Activated naive CD8-positive, alpha-beta T cell (primary cell): Measurements from ENCODE around the gene ANKRD34C.
A peak's percentile ranks its signal among the peaks of the same experiment; 100 is the strongest.
"Not testable (repeated sequence)": the region's sequence is repeated elsewhere in the genome, so short reads cannot be mapped to it uniquely, and the experiment has no call there.

ENCODE experiments used
- H3K27ac Mint-ChIP-seq: one replicate; pipeline ENCODE4 v1.8.0; 2021; ENCODE audit warnings: mixed read lengths
- H3K27me3 Mint-ChIP-seq: one replicate; pipeline ENCODE4 v1.8.0; 2021; ENCODE audit warnings: mixed read lengths
- H3K36me3 Mint-ChIP-seq: one replicate; pipeline ENCODE4 v1.8.0; 2021; ENCODE audit warnings: mixed read lengths
- H3K4me1 Mint-ChIP-seq: one replicate; pipeline ENCODE4 v1.8.0; 2021; ENCODE audit warnings: low read depth, mixed read lengths
- H3K4me3 Mint-ChIP-seq: one replicate; pipeline ENCODE4 v1.8.0; 2021; ENCODE audit warnings: mild to moderate bottlenecking, mixed read lengths
- H3K9me3 Mint-ChIP-seq: one replicate; pipeline ENCODE4 v1.8.0; 2021; ENCODE audit warnings: low read depth, mixed read lengths

Gene ANKRD34C

GRCh38 chr15:79296583-79296982, 14.1 kb downstream of the ANKRD34C start:
- Mint-ChIP-seq H3K9me3 (no peaks in the 10 kb centered on the region), H3K27ac (no peak overlapping the region), H3K4me1 (peaks cover 1% of the 10 kb centered on the region), H3K4me3 (no peak overlapping the region), H3K27me3 (peaks cover 5% of the 10 kb centered on the region), H3K36me3 (no peaks in the 10 kb centered on the region)

DNA sequence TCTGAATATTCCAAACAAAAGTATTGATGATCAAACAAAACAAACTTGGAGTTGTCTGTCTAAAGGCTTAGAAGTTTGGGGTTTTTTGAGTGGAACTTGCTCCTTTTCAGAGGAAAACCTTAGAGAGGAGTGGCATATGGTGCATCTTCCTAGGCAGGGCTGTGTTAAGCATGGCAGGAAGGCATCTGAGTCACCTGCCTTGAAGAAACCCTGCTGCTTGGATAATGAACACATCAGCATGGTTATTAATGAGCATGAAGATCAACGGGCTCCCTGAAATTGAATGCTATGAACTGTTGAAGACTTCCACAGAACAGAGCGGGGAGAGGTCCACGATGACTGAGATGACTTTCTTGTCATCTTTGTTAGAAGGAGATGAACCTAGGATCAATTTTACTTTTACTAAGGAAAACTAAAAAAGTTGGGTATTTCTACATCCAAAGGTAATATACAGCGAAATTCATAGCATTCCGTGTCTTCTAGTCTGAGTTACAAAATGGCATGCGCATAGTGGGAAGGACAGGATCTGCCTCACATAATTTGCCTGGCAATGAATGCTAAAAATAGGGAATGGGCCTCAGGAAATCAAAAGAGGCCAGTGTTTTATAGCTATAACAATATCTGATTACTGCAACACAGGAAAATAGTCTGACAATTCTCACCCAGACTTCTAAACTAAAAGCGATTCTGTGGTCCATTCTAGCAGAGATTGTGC, 16.8 kb downstream of the ANKRD34C start:
- no peaks in the 10 kb centered on the region for H3K36me3 Mint-ChIP-seq
- peaks cover 12% of the 10 kb centered on the region for H3K27me3 Mint-ChIP-seq
- no peaks in the 10 kb centered on the region for H3K9me3 Mint-ChIP-seq
- H3K4me3 Mint-ChIP-seq = no peak overlapping the region
- no peak overlapping the region for H3K27ac Mint-ChIP-seq
- no peaks in the 10 kb centered on the region for H3K4me1 Mint-ChIP-seq

GRCh38 chr15:79299841-79300235, 17.3 kb downstream of the ANKRD34C start:
- Mint-ChIP-seq H3K36me3 (no peaks in the 10 kb centered on the region), H3K9me3 (no peaks in the 10 kb centered on the region), H3K4me3 (no peak overlapping the region), H3K4me1 (no peaks in the 10 kb centered on the region), H3K27ac (no peak overlapping the region), H3K27me3 (peaks cover 18% of the 10 kb centered on the region)

- Mint-ChIP-seq H3K36me3 (peaks cover 2% of the 10 kb centered on the region), H3K27ac (no peak overlapping the region), H3K4me3 (no peak overlapping the region), H3K27me3 (peaks cover 19% of the 10 kb centered on the region), H3K9me3 (no peaks in the 10 kb centered on the region), H3K4me1 (peaks cover 22% of the 10 kb centered on the region)
These were observed 24.7 kb downstream of the ANKRD34C start for GRCh38 chr15:79307251-79307650.

DNA sequence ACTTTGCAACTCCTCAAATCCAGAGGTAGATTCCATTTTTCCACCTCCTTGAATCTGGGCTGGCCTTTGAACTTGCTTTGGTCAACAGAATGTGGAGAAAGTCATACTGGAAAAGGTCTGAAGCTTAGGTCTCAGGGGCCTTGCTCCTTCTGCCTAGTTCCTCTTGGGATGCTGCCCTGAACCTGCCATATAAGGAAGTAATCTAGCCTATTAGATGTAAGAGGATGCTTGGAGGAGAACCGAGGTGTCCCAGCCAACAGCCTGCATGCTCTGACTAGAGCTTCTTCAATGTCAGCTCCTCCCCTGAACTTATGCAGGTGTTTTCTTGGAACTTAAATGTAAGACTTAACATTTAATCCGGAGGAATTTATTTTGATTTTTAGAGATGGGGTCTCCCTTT, 26.4 kb downstream of the ANKRD34C start:
- no peak overlapping the region for H3K4me3 Mint-ChIP-seq
- H3K27me3 Mint-ChIP-seq = peaks cover 15% of the 10 kb centered on the region
- H3K27ac Mint-ChIP-seq = no peak overlapping the region

DNA sequence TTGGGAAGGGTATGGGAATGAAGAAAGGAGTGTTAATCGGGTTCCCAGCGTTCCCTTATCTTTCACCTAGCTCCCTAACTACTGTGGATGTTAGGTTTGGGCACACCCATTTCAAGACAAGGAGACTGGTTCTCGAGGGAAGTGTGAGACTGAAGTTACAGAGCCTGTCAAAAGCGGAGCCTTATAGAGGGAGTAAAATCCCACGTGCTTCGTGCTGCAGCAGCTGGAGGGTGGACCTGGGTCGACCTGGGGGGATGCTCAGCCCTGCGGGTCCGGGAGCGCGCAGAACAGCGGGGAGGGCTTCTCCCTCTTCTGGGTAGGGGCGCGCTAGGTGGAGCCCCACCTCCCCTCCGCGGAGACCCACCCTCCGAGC, 28.1 kb downstream of the ANKRD34C start:
- Mint-ChIP-seq H3K4me1 (peaks cover 47% of the 10 kb centered on the region), H3K27me3 (peaks cover 5% of the 10 kb centered on the region), H3K4me3 (peak overlapping the region; percentile 87), H3K9me3 (no peaks in the 10 kb centered on the region), H3K36me3 (peaks cover 22% of the 10 kb centered on the region), H3K27ac (no peak overlapping the region)

More for the DNA sequence above, 26.4 kb downstream of the ANKRD34C start:
- H3K4me1 Mint-ChIP-seq = peaks cover 37% of the 10 kb centered on the region
- H3K36me3 Mint-ChIP-seq = peaks cover 10% of the 10 kb centered on the region
- H3K9me3 Mint-ChIP-seq = no peaks in the 10 kb centered on the region

DNA sequence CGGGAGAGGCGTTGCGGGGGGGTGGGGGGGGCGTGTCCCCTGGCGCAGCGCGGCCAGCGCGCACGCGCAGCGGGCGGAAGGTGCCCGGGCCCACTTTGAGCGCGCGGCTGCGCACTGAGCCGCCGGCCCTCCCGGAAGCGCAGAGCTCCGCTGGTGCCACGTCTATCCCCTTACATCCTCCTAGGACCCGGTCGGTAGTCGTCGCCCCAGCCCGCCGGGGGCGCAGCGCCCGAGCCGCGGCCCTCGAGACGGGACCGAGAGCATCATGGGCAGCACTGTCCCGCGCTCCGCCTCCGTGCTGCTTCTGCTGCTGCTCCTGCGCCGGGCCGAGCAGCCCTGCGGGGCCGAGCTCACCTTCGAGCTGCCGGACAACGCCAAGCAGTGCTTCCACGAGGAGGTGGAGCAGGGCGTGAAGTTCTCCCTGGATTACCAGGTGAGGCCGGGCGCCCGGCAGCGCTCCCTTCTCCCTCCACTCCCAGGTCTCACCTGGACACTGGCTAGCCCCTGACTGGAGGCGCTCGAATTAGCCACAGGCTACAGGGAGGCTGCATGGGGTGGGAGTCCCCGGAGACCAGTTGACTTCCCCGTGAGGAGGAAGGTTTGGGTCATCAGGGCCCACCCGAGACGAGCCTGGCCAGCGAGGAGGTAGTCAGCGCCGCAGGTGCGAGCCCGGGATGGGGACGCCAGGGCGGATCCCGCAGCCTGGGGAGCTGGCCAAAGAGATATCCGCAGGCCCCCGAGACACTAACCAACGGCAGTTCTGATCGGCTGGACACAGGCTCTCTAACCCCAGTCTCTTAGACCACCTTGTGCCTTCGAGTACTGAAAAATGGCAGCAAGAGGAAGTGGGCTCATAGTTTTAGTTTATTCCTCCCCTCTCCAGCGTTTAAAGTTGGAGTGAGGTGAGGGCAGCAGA, 28.7 kb downstream of the ANKRD34C start, which contains the start of gene TMED3:
TMED3 (plus strand) TSS at position 128 of the 916 bp plus-strand sequence; CDS start at position 266, 138 bp downstream.
- Mint-ChIP-seq H3K27ac (peak within 1 kb of the TSS; percentile 41), H3K4me1 (peaks cover 48% of the 10 kb centered on the region), H3K9me3 (no peaks in the 10 kb centered on the region), H3K36me3 (peaks cover 22% of the 10 kb centered on the region), H3K4me3 (peak within 1 kb of the TSS; percentile 93), H3K27me3 (peaks cover 2% of the 10 kb centered on the region)

GRCh38 chr15:79311901-79312553, 29.5 kb downstream of the ANKRD34C start:
- peaks cover 2% of the 10 kb centered on the region for H3K27me3 Mint-ChIP-seq
- H3K27ac Mint-ChIP-seq = peak overlapping the region; percentile 41
- H3K36me3 Mint-ChIP-seq = peaks cover 27% of the 10 kb centered on the region
- peaks cover 55% of the 10 kb centered on the region for H3K4me1 Mint-ChIP-seq
- peak overlapping the region; percentile 93 for H3K4me3 Mint-ChIP-seq
- H3K9me3 Mint-ChIP-seq = no peaks in the 10 kb centered on the region

DNA sequence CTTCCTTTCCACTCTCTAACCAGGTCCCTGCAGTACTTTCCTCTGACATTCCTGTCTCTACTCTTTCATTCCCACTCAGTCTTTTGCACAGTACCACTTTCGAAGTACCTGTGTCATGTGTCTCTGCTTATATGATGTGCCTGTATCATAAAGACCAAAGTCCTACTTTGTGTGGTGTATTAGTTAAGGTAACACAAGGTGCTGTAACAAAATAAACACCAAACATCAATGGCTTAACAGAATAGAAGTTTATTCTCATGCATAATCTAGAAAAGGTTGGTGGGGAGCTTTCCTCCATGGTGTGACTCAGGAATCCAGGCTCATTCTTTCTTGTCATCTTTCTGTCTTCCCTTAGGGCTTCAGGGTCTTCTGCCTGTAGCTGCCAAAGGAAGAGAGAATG, 31.7 kb downstream of the ANKRD34C start:
- H3K9me3 Mint-ChIP-seq = no peaks in the 10 kb centered on the region
- peaks cover 45% of the 10 kb centered on the region for H3K36me3 Mint-ChIP-seq
- peaks cover 68% of the 10 kb centered on the region for H3K4me1 Mint-ChIP-seq
- H3K27ac Mint-ChIP-seq = no peak overlapping the region
- peak overlapping the region; percentile 53 for H3K4me3 Mint-ChIP-seq
- H3K27me3 Mint-ChIP-seq = no peaks in the 10 kb centered on the region

- H3K4me3 Mint-ChIP-seq = no peak overlapping the region
- peaks cover 72% of the 10 kb centered on the region for H3K4me1 Mint-ChIP-seq
- H3K27me3 Mint-ChIP-seq = no peaks in the 10 kb centered on the region
- H3K9me3 Mint-ChIP-seq = no peaks in the 10 kb centered on the region
- no peak overlapping the region for H3K27ac Mint-ChIP-seq
- H3K36me3 Mint-ChIP-seq = peaks cover 47% of the 10 kb centered on the region
These were observed 32.3 kb downstream of the ANKRD34C start for GRCh38 chr15:79314811-79315210.

GRCh38 chr15:79315623-79316328, 33.3 kb downstream of the ANKRD34C start:
- H3K4me1 Mint-ChIP-seq = peaks cover 67% of the 10 kb centered on the region
- H3K36me3 Mint-ChIP-seq = peaks cover 47% of the 10 kb centered on the region
- H3K9me3 Mint-ChIP-seq = no peaks in the 10 kb centered on the region
- H3K4me3 Mint-ChIP-seq = no peak overlapping the region
- H3K27me3 Mint-ChIP-seq = no peaks in the 10 kb centered on the region
- H3K27ac Mint-ChIP-seq = no peak overlapping the region

- H3K4me1 Mint-ChIP-seq = peaks cover 67% of the 10 kb centered on the region
- peaks cover 45% of the 10 kb centered on the region for H3K36me3 Mint-ChIP-seq
- H3K27me3 Mint-ChIP-seq = no peaks in the 10 kb centered on the region
These were observed 34.3 kb downstream of the ANKRD34C start for GRCh38 chr15:79316864-79317263.

GRCh38 chr15:79319973-79320372, 37.5 kb downstream of the ANKRD34C start:
- not testable (repeated sequence) for H3K27ac Mint-ChIP-seq, H3K27me3 Mint-ChIP-seq, H3K4me3 Mint-ChIP-seq, H3K9me3 Mint-ChIP-seq
- peaks cover 44% of the 10 kb centered on the region for H3K4me1 Mint-ChIP-seq
- peaks cover 36% of the 10 kb centered on the region for H3K36me3 Mint-ChIP-seq

More at GRCh38 chr15:79316864-79317263, 34.3 kb downstream of the ANKRD34C start:
- H3K9me3 Mint-ChIP-seq = no peaks in the 10 kb centered on the region
- H3K27ac Mint-ChIP-seq = no peak overlapping the region
- H3K4me3 Mint-ChIP-seq = peak overlapping the region; percentile 9

- Mint-ChIP-seq H3K36me3 (peaks cover 34% of the 10 kb centered on the region), H3K27ac (no peak overlapping the region), H3K4me3 (no peak overlapping the region), H3K4me1 (peaks cover 28% of the 10 kb centered on the region), H3K27me3 (no peaks in the 10 kb centered on the region), H3K9me3 (no peaks in the 10 kb centered on the region)
These were observed 39.4 kb downstream of the ANKRD34C start for GRCh38 chr15:79321876-79322275.
